ENCODE measurements around the gene LAMTOR3. TPM values are rescaled to one million over a fixed set of nuclear protein-coding genes. Genes with fewer than 3 reads are reported as not detected.

Gene LAMTOR3
- total RNA-seq, 6 donors from 2014 or later = 6.4 to 46.3 (median 40.9) TPM

GRCh38 chr4:99893839-99894160 lies 427 bp downstream of the LAMTOR3 start:
- Histone ChIP-seq H3K4me3 (peak overlapping the region; percentile 67 to 91 (median 86)), H3K27me3 (no peaks in the 10 kb centered on the region), H3K9me3 (no peaks in the 10 kb centered on the region), H3K27ac (peak overlapping the region; percentile 84 to 93 (median 90)), H3K36me3 (peaks cover 0 to 25% (median 0%) of the 10 kb centered on the region in 4 donors), H3K4me1 (peaks cover 14 to 40% (median 28%) of the 10 kb centered on the region in 4 donors)
- DNase-seq (peak in 1 of 2 donors; percentile 43), ATAC-seq (ENCODE audit: low FRiP score in 2 of 2) (peak; percentile 53 to 73)
- 0 to 1% methylated on average over 5 to 12 of the region's 12 CpGs for WGBS, 2 donors
- TF ChIP-seq POLR2A (IDR thresholded peaks at IDR 0.05) = no peak
- TF ChIP-seq EP300 (IDR thresholded peaks at IDR 0.05) = no peak

- DNase-seq = no peak
- 96% methylated on average over 8 of the region's 8 CpGs for WGBS, 2 donors
- Histone ChIP-seq H3K4me3 (peak overlapping the region in 2 of 4 donors; percentile 67 to 91), H3K27me3 (no peaks in the 10 kb centered on the region), H3K36me3 (peaks cover 0 to 22% (median 0%) of the 10 kb centered on the region in 4 donors), H3K27ac (no peak overlapping the region), H3K9me3 (no peaks in the 10 kb centered on the region), H3K4me1 (peaks cover 14 to 41% (median 28%) of the 10 kb centered on the region in 4 donors)
- no peak for ATAC-seq (ENCODE audit: low FRiP score in 2 of 2)
- TF ChIP-seq EP300 (IDR thresholded peaks at IDR 0.05) (no peak), POLR2A (IDR thresholded peaks at IDR 0.05) (no peak), CTCF (IDR thresholded peaks at IDR 0.05) (no peak), POLR2AphosphoS5 (IDR thresholded peaks at IDR 0.05) (no peak)
These were observed 1.2 kb downstream of the LAMTOR3 start for GRCh38 chr4:99893029-99893428.

GRCh38 chr4:99891351-99891750 lies 2.9 kb downstream of the LAMTOR3 start:
- Histone ChIP-seq H3K36me3 (peaks cover 0 to 25% (median 3%) of the 10 kb centered on the region in 4 donors), H3K27ac (no peak overlapping the region), H3K4me1 (peaks cover 14 to 45% (median 29%) of the 10 kb centered on the region in 4 donors), H3K4me3 (no peak overlapping the region), H3K27me3 (no peaks in the 10 kb centered on the region), H3K9me3 (no peaks in the 10 kb centered on the region)
- DNase-seq (no peak), ATAC-seq (ENCODE audit: low FRiP score in 2 of 2) (no peak)
- TF ChIP-seq EP300 (IDR thresholded peaks at IDR 0.05) = no peak
- TF ChIP-seq POLR2A (IDR thresholded peaks at IDR 0.05) = no peak
- TF ChIP-seq CTCF (IDR thresholded peaks at IDR 0.05) = no peak
- TF ChIP-seq POLR2AphosphoS5 (IDR thresholded peaks at IDR 0.05) = no peak
- 70 to 72% methylated on average over 2 of the region's 2 CpGs for WGBS, 2 donors

- Histone ChIP-seq H3K27me3 (no peaks in the 10 kb centered on the region), H3K36me3 (peaks cover 0 to 58% (median 10%) of the 10 kb centered on the region in 4 donors), H3K4me1 (peaks cover 2 to 27% (median 13%) of the 10 kb centered on the region in 4 donors), H3K27ac (no peak overlapping the region), H3K9me3 (no peaks in the 10 kb centered on the region), H3K4me3 (no peak overlapping the region)
- DNase-seq = no peak
- no peak for ATAC-seq (ENCODE audit: low FRiP score in 2 of 2)
- TF ChIP-seq EP300 (IDR thresholded peaks at IDR 0.05) (no peak), POLR2A (IDR thresholded peaks at IDR 0.05) (no peak), CTCF (IDR thresholded peaks at IDR 0.05) (no peak), POLR2AphosphoS5 (IDR thresholded peaks at IDR 0.05) (no peak)
- WGBS, 2 donors = 67 to 69% methylated on average over 5 of the region's 5 CpGs
These were observed 6.4 kb downstream of the LAMTOR3 start for GRCh38 chr4:99887837-99888236.

GRCh38 chr4:99886146-99886545 lies 8.1 kb downstream of the LAMTOR3 start:
- H3K4me3 ChIP-seq = no peak overlapping the region
- H3K36me3 ChIP-seq = peaks cover 7 to 69% (median 19%) of the 10 kb centered on the region in 4 donors
- H3K9me3 ChIP-seq = no peaks in the 10 kb centered on the region
- TF ChIP-seq EP300 (IDR thresholded peaks at IDR 0.05) = no peak
- TF ChIP-seq POLR2AphosphoS5 (IDR thresholded peaks at IDR 0.05) = no peak
- TF ChIP-seq CTCF (IDR thresholded peaks at IDR 0.05) = no peak
- no peak for TF ChIP-seq POLR2A (IDR thresholded peaks at IDR 0.05)
- no peak overlapping the region for H3K27ac ChIP-seq
- 85 to 98% methylated on average over 4 of the region's 4 CpGs for WGBS, 2 donors
- no peaks in the 10 kb centered on the region for H3K27me3 ChIP-seq
- ATAC-seq (ENCODE audit: low FRiP score in 2 of 2) = no peak
- H3K4me1 ChIP-seq = peaks cover 0 to 11% (median 3%) of the 10 kb centered on the region in 4 donors
- DNase-seq = no peak
